NCI-H2081 treated with DMSO at 0.1 percent for 48 hours (cell line): ENCODE results near the gene TMEM273.

Experiments
- DNase-seq: peaks from one replicate; lab custom pipeline; 2025; lab: John Stamatoyannopoulos, UW

The TMEM273 gene

DNA sequence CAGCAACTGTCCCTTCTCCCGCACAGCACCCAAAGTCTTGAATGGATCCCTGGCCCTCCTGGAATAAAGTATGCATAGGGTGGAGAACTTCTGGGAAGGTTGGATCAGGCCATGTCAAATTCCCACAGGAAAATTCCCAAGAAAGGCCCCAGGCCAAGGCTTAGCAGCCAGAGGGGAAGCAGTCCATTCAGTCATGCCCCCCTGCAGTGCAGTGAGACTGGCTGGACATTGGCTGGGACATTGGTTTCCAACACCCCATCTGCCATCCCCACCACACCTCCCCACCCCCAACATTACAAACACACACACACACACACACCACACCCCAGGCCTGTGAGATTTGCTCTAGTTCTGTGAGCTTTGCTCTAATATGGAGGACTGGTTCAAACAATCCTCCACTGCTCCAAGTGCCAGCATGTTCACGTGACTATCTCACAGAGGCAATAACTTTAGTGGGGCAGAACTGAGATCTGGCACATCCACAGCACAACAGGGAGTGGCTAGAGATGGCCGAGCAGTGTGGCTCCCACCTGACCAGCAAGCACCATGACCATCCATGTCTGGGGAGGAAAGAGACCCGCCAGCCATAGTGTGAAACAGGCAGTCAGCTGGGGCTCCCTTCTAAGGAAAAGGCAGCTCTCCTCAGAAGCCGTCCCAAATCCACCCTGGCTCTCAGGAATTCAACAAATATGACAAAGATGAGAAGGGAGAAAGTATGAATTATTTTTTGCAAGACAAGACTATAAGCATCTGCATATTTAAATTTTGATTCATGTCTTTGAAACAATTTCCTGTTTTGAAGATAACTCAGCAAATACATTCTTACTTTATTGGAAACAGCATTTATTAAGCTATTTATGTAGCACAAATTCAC, 47.6 kb downstream of the TMEM273 start:
- DNase-seq, result no peak

- no peak for DNase-seq
Measured at GRCh38 chr10:49139846-49140195, 48.4 kb downstream of the TMEM273 start.

GRCh38 chr10:49139028-49139845, 49.0 kb downstream of the TMEM273 start:
- DNase-seq, result no peak

DNA sequence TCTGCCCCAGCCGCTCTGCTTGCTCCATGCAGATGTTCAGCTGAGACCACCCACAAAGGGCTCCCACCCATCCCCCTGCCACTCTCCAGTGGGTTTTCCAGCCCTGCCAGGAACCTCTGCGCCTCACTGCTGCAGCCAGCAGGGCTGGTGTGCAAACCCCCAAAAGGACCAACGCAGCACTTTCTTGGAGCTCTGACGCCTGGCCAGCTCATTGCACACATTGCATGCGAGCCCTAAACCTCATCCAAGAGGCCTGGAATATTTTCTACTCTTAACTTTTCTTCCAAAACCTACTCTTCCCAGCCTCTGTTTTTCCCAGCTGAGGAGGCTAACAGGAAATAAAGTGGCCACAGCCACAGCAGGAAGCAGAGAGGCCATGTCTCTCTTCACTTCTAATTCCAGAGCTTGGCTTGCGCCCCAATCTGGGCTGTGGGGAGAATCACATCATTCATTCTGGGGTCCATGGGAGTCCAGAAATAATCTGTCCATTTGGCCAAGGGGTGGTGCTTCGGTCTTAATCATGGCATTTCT, 49.8 kb downstream of the TMEM273 start:
- DNase-seq, result no peak

- DNase-seq, result no peak
Measured at GRCh38 chr10:49136525-49136924, 51.7 kb downstream of the TMEM273 start.

- DNase-seq, result no peak
Measured at GRCh38 chr10:49135575-49136313, 52.4 kb downstream of the TMEM273 start.

GRCh38 chr10:49134327-49134726, 53.9 kb downstream of the TMEM273 start:
- DNase-seq, result no peak

DNA sequence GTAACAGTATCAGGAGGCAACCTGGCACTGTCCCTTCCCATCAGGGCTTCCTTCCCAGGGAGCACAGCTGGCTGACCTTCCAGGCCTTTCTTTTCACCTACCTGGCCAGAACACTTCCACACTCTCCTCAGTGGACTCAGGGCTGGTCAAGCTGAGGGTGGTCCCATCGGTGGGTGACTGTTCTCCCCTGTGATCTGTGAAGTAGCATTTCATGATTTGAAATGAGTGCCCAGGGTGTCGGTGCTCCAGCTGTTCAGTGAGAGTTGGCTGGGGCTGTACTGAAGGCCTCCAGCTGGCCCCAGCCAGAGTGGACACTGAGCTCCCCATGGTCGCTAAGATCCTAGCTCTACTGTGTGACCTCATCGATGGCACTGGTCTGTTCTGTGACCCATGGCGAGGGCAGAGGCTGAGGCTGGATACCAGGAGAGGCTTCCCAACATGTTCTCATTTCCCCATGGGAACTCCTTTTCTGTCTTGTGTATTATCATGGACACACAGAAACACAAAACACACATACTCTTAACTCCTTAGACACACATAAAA, 54.4 kb downstream of the TMEM273 start, which contains the start of gene FAM170B:
TSS of gene FAM170B (minus strand) at position 316 of the 543 bp plus-strand sequence. CDS start at position 213, 103 bp downstream.
- DNase-seq, result no peak

DNA sequence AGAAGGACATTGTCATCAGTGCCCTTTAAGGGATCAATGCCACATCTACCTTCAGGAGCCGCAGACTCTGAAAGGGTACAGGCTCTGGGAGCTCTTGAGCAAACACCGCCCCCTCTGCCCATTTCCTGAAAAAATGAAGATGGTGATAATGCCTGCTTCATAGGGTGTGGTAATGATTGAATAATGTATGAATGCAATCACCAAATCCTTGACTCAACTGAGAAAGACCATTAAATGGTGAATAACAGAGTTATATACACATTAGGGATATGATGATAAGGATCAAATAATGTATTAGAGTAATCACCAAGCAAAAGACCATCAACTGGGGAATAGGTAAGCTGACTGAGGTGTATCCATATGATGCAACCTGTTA, 55.8 kb downstream of the TMEM273 start:
- no peak for DNase-seq

DNA sequence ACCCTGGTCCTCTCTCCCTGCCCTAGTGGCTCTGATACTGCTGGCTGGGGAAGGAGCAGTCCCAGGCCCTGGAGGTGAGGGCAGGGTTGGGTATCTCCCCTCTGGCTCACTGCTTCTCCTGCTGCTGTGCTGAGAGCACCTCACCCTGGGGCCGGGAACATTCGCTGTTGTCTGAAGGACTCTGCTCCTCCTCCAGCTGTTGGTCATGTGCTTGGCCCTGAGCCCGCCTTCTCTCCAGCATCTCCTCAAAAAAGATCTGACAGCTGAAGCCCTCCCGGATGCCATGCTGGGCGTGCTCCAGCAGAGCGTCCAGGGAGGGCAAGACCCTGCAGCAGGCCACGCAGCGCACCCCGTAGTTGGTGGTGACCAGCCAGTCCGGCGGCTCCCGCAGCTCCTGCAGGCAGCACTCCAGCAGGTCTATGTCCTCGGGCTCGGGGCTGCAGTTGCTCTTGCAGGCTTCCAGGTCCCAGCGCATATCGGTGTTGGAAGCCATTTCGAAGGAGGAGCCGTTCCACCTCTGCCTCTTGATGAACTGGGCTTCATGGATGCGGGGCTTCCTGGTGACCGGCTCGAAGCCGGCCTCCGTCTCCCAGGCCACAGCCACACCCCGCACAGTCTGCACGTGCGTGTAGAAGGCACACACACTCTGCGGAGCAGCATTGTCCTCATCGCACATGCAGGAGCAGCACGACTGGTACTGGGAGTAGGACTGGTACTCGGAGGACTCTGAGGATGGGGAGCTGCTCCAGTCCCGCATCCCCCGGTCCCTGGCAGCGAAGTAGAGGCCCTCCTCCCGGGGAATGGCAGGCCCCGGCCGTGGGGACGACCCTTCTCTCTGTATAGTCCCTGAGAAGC, 56.5 kb downstream of the TMEM273 start:
- no peak for DNase-seq

DNA sequence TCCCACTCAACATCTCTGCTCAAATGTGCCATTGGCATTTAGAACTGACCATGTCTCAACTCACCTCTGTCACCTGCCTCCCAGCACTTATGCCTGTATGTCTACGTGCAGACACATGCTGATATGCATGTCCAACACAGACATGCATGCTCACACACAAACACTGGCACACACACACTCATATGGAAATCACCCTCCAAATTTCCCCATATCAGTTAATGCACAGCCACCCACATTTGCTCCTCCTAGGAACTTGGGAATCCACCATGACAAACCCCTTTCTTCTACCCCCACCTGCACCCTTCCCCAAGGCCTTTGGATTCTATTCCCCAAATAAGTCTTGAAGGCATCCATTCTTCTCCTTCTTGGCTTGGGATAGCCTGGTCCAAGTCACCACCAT, 58.8 kb downstream of the TMEM273 start:
- no peak for DNase-seq

GRCh38 chr10:49128854-49129253, 59.3 kb downstream of the TMEM273 start:
- no peak for DNase-seq

- DNase-seq, result peak; percentile 7
Measured at GRCh38 chr10:49123981-49124950, 63.9 kb downstream of the TMEM273 start.

DNA sequence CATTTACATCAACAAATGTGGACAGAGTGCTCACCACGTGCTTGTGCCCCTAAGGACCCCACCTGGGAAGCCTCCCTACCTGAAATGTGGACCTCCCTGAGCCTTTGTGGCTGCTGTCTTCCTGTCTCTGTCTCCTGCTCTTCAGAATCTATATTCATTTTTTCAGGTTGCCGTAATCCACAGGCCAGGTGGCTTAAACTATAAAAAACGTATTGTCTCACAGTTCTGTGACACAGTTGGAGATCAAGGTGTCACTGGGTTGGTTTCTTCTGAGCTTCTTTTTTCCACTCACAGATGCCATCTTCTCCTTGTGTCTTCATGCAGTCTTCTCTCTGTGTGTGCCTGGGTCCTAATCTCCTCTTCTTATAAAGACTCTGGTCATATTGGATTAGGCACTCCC, 67.3 kb downstream of the TMEM273 start:
- no peak for DNase-seq

DNA sequence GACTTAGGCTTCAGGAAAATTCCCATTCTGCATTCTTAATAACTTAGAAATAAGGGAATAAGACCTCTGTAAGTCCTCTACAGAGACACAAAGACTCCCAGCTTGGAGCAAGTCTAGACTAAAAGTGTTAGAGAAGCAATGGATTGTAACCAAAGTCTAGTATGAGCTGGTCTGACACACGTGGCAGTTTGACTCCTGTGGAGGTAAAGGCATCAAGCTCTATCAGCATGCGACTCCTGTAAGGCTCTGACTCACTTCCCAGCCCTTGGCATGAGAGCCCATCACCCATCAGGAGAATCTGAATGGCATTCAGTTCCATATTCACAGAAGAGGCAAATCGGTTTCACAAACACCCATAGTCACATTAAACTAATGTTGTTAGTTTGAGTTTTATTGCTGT, 68.4 kb downstream of the TMEM273 start:
- DNase-seq, result no peak

DNA sequence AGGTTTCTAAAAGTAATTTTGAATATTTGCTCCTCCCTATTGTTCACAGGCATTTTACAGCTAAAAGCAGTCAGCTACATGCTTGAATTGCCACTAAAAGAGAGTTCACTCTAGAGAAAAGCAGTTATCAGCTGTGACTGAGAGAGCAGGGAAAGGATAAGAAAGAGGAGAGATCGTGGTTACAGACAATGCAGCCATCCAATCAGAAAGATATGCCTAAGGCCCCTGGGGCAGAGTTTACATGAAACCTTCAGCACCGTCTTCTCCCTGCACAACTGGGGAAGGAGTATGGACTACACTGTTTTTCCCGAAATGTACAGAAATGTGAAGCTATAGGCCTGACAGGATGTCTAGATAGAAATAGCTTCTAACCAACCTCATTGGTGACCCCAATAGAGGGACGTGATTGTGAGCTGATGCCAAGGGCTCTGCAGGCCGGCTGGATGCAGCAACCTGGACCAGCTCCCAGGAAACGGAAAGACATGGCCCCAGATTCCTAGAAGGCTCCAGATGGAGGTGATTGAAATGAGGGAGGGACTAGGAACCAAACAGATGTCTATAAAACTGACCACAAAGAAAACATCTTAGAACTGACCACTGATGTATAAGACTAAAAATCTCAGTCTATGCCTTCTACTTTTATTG, 69.6 kb downstream of the TMEM273 start:
- DNase-seq, result no peak

GRCh38 chr10:49117376-49118070, 70.7 kb downstream of the TMEM273 start:
- no peak for DNase-seq

DNA sequence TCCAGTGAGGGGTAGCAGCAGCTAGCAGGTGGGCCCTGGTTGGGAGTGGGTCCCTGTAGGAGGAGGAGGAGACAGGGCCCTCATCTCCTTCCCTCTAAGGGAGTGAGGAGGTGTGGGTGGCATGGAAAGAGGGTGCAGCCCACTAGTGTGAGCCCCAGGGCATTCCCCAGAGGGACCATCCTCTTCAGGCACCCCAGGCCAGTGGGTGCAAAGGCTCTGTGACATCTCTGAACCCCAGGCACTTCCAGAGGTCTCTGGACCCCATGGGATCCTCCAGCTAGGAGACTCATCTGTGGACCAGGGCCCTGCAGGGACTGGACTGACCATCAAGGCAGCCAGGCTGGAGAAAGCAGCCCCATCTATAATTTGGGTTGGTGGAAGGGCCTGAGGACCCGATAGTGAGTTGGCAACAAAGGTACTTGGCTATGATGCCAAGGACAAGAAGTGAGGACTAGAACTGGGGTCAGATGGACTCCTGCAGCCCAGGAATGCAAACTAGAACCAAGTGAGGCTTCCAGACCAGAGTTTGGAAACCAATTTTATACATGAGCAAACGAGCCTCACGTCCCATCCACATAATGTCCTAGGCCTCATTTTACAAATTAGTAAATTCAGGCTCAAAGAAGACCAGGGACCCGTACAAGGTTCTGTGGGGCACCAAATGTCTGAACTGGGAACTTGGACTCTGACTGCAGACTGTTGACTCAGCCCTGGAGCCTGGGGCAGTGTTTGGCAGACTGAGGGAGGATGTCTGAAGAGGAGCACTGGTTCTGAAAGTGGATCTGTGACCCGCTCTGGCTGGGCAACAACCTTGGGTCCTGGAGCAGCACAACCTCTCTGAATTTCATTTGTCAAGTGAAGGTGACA, 71.4 kb downstream of the TMEM273 start:
- DNase-seq, result no peak
